GM18502 (cell line): Measurements from ENCODE around the gene RBPJ.
A peak's percentile ranks its signal among the peaks of the same experiment; 100 is the strongest.
"Not testable (repeated sequence)": the region's sequence is repeated elsewhere in the genome, so short reads cannot be mapped to it uniquely, and the experiment has no call there.

Experiments
- ATAC-seq: cut with Tn5 transposase; IDR thresholded peaks from one replicate; pipeline ENCODE4 v1.9.1; 2021; ENCODE audit warnings: mild to moderate bottlenecking; ENCODE audit not compliant: unreplicated experiment, poor library complexity

The RBPJ gene

GRCh38 chr4:26331380-26331950 lies 10.7 kb downstream of the RBPJ start:
- ATAC-seq = no peak

DNA sequence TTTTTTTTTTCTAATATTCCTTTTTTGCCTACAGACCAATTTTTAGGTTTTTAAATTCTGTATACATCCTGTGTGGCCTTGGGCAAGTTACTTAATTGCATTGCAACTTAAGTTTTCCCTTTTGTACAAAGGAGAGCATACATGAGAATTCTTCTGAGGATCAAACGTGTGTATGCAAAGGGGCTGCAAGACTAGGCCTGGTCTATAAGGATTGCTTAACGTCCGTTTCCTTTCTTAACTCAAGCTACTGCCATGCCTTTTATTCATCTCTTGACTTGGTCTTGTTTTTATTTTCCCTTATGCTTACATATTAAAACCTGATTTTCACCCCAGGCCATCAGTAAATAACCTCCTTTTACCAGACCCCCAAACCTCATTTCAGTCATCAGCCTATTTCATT lies 13.6 kb downstream of the RBPJ start:
- ATAC-seq = no peak

GRCh38 chr4:26337612-26338011 lies 16.8 kb downstream of the RBPJ start:
- no peak for ATAC-seq

DNA sequence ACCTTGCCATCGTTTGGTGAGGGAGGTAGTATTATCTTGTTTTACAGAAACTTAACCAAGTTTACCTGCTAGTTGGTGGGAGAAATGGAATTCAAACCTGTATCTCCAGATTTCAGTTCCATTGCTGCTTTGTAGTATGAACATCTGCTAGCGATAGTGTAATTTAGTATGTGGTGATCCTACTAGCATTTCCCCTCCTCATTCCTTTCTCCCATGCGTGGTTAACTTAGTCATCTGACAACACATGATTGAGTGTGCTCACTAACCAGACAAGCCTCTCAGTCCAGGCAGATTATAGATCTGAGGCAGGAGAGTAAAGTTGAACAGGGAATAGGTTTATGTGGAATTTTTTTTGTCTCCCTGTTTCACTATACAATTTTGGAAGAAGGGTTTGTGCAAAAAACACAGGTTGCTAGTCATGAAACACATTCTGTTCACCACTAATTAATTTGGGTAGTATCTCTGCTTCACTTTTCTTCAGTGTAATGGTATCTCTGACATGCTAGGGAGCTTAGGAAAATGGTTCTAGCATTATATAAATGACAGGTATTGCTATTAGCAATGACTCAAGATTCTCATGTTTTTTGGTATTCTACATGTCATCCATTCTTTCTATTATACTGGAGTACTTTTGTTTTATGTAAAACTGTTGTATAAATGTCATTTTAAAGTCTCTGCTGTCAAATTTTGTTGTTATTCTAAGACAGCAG lies 21.7 kb downstream of the RBPJ start:
- no peak for ATAC-seq

DNA sequence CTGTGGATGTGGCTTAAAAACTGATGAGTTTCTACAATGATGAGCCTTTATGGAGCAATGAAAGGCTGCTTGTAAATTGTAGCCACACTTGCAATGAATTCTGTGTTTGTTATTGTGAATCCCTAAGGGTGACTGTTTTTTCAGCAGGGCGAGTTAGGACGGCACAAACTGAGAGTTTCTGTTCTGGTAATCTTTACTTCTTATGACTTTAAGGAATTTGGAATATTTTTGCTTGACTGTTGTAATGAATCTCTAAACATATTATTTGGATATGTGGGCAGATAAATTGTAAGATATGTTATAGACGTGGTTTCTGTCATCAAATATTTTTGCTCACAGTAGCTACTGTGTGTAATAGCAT lies 22.2 kb downstream of the RBPJ start:
- no peak for ATAC-seq

DNA sequence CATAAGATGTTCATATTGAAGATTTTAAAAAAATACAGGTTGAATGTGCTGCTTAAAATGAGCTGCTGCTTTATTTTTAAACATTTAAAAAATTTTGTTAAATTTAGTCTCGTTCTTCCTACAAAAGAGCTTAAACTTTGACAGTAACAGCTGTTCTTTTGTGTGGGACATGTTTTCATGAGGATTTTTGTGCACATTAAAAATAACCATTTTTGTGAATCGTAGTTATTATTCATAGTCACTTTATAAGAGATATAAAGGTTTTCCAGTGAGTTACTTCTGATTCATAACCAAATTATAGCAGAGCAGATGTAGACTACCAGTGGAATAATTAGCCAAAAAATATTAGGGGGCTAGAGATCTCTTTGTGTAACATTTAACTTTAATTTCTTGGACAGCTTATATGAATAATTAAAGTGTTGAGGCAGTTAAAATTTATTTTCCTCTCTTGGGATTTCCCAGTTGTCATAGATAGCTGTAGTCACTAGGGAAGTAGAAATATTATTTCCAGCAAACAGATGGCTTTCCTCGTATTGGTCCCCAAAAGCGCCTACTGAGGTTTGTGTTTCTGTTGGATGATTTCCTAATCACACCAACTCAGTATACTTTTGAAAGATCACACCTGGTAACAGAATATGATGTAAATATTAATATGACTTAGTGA lies 24.2 kb downstream of the RBPJ start:
- ATAC-seq = no peak

DNA sequence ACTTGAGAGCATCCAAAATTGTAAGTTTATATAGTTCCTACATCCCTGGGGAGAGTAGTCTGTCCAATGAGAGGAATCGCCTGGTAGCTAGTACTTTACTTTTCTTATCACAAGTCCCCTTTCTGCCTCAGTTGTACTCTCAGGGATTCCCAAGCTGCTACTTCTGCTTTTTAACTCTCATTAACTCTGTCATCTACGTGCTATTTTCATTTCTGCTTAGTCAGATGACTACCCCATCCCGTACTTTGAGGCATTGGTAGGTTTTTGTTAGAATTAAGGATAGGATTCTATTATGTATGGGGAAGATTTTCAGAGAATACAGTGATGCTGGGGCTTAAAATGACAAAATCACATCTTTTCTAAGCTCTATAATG lies 24.7 kb downstream of the RBPJ start:
- no peak for ATAC-seq

DNA sequence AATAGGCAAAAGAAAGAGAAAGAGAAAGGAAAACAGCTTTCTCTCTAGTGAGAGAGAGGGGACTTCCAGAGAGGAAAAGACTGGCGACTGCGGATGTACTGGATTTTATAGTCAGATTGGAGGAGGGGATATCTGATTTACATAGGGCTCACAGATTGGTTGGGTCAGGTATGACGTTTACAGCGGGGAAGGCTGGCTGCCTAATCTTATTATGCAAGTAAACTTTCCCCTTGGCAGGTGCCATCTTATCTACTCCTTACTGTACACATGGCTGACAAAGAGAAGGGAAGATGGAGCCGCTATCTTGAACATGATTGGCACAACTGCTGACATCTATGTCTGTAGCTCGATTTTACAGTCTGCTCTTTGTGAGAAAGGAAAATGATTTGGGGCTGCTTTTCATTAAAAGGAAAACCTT lies 25.4 kb downstream of the RBPJ start:
- ATAC-seq = no peak

- ATAC-seq = no peak
Observed at GRCh38 chr4:26349496-26349895, 28.7 kb downstream of the RBPJ start.

- ATAC-seq = no peak
Observed at GRCh38 chr4:26351685-26352084, 30.9 kb downstream of the RBPJ start.

DNA sequence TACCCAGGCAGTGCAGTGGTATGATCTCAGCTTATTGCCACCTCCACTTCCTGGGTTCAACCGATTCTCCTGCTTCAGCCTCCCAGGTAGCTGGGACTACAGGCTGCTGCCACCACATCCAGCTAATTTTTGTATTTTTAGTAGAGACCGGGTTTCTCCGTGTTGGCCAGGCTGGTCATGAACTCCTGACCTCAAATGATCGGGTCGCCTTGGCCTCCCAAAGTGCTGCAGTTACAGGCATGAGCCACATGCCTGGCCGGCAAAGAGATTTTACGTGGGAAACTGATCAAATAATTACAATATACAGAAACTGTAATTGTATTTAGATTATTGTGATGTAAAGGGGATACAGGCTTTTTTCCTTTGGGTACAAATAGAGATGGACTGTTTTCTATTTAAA lies 33.7 kb downstream of the RBPJ start:
- ATAC-seq = no peak

DNA sequence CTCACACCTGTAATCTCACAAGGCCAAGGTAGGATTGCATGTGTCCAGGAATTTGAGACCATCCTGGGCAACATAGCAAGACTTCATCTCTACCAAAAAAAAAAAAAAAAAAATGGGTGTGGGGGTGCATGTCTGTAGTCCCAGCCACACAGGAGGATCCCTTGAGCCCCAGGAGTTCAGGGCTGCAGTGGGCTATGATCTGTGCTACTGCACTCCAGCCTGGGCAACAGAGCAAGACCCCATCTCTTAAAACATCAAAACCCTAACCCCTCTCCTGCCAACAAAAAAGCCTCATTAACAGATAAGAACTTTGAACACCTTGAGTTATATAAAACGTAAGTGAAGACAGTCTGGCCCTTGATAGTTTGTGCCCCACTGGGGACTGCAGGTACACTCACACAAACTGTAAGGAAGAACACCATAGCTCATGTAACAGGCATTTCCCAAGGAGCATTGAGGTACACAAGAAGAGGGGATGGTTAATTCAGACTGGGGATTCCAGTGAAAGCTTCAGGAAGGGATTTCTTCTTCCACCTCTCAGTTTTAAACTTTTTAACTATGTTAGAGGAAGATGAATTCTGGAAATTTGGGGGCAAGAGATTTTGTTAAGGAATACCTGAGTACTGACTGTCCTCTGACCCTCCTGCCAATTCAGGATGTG lies 34.7 kb downstream of the RBPJ start:
- no peak for ATAC-seq

- ATAC-seq = peak; percentile 59
Observed at GRCh38 chr4:26356081-26356501, 35.3 kb downstream of the RBPJ start.

- ATAC-seq = not testable (repeated sequence)
Observed at GRCh38 chr4:26359521-26359920, 38.7 kb downstream of the RBPJ start.

- no peak for ATAC-seq
Observed at GRCh38 chr4:26360273-26360672, 39.5 kb downstream of the RBPJ start.

- no peak for ATAC-seq
Observed at GRCh38 chr4:26360864-26361263, 40.0 kb downstream of the RBPJ start.

GRCh38 chr4:26361297-26361696 lies 40.5 kb downstream of the RBPJ start:
- no peak for ATAC-seq

GRCh38 chr4:26362745-26363439 lies 42.1 kb downstream of the RBPJ start:
- no peak for ATAC-seq

DNA sequence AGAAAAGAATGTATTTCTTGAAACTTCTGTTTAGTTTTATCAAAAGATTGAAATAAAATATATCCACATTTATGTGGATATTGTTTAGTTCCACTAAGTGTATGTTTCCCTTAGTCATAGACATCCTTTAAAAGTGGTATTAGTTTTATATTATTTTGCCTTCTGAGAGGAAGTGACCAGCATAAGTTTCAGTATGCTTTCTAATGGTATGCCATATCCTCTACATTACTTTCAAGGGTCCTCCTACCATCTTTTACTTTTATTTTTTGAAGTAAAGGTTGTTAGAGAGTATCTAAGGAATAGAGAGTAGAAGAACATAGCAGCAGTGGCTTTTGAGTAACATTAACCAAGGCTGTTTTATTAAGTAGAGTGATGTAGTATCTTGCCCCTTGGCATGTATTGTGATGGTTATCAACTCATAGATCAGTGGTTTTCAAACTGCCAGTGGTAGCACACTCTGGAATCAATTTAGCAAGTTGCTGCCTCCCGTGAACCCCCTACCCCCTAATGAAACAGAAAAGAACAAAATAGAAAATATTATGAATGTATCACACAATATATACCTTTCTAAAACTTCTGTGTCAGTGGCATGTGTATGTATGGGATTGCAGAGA lies 44.8 kb downstream of the RBPJ start:
- ATAC-seq = peak; percentile 73

DNA sequence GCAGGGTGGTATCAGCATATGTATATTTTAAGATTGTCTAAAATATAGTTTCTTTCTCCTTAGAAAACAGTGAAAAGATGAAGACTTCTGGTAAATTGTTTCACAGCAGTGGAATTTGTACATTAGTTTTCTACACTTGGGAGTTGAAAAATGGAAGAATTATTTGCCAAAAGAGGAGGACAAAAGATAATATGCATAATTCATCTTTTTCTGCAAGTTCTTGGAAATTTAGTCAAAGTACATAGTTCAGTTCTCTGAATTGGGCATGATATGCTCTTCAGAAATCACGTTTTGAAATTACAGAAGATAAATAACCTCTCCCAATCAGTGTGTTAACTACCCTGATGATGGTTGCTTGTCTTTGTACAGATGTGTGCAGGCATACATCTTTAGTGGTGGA lies 47.0 kb downstream of the RBPJ start:
- no peak for ATAC-seq
